NT2/D1 (cell line): ENCODE data around the gene ZNF692.

ENCODE experiments used
- SUZ12 ChIP-seq: IDR thresholded peaks from 2 replicates; pipeline ENCODE4 v1.6.1; 2011; ENCODE audit not compliant: insufficient read length, insufficient read depth; ENCODE audit errors: extremely low read depth
- YY1 ChIP-seq: IDR thresholded peaks from 2 replicates; pipeline ENCODE4 v1.6.1; 2011; ENCODE audit not compliant: insufficient read length, insufficient read depth

DNA sequence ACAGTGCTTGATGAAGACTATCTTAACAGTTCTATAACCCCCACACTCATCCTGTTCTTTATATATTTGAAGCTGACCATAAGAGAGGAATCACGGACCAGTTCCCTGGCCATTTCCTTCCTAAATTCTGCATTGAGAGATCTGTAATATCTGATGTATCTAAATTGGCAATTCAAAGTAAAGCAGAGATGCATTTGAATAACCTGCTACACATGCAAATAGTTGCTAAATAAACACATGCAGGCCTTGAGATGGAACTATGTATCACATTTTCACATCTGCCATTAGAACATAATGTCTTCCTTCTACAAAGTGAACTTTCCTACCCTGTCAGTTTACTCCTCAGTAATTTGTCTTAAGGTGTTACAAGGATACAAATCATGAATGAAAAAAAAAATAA is 26.8 kb upstream of the ZNF692 start:
- TF ChIP-seq YY1 (no peak), SUZ12 (no peak)
